GM18505 (cell line): ENCODE measurements around the gene PLPPR5.
A peak's percentile ranks its signal among the peaks of the same experiment; 100 is the strongest.

Source experiments
- ATAC-seq: cut with Tn5 transposase; IDR thresholded peaks from one replicate; pipeline ENCODE4 v1.9.1; 2021; ENCODE audit not compliant: unreplicated experiment
- POLR2A ChIP-seq: IDR thresholded peaks from 4 replicates; pipeline ENCODE4 v1.6.1; 2011; ENCODE audit warnings: borderline replicate concordance; ENCODE audit not compliant: insufficient read depth, insufficient read length; ENCODE audit errors: extremely low read depth

The PLPPR5 gene

GRCh38 chr1:98991127-98992012 lies 13.3 kb downstream of the PLPPR5 start:
- no peak for TF ChIP-seq POLR2A
- ATAC-seq = peak; percentile 54

DNA sequence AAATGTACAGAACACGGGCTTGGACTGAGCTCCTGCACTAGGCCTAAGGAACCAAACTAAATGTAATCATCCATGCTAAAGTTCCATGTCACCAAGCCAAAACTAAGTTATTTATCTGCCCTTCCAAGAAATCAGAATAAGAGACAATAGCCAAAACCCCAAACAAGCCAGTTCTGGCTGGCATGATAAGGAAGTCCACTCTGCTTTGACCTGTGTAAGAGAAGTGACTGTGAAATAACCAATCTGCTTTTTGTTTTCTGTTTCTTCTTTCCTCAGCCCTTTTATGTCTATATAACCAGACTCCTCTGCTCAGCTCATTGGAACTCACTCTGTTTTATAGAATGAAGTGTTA lies 15.1 kb downstream of the PLPPR5 start:
- no peak for TF ChIP-seq POLR2A
- ATAC-seq = no peak

GRCh38 chr1:98988904-98989555 lies 15.6 kb downstream of the PLPPR5 start:
- no peak for TF ChIP-seq POLR2A
- peak; percentile 67 for ATAC-seq

- no peak for TF ChIP-seq POLR2A
- no peak for ATAC-seq
Observed at GRCh38 chr1:98985687-98986086, 19.0 kb downstream of the PLPPR5 start.

GRCh38 chr1:98981917-98982513 lies 22.6 kb downstream of the PLPPR5 start:
- no peak for TF ChIP-seq POLR2A
- ATAC-seq = no peak

DNA sequence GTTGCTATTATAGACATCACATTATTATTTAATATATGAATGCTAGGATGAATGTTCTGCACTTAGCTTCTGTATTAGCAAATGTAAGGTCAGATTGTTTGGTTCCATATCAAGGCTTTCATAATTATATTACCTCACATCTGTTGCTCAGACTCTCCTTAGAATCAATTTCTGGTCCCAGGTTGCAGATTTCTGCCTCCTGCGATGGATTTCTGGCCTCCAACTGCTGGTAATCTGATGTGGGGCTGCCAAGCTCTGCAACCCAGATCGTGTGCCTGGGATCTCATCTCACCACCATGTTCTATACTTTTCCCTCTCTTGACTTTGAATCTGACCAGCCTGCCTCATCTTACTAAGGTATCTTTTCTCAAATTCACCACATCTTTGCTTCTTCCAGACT lies 25.2 kb downstream of the PLPPR5 start:
- no peak for ATAC-seq
- TF ChIP-seq POLR2A = no peak

DNA sequence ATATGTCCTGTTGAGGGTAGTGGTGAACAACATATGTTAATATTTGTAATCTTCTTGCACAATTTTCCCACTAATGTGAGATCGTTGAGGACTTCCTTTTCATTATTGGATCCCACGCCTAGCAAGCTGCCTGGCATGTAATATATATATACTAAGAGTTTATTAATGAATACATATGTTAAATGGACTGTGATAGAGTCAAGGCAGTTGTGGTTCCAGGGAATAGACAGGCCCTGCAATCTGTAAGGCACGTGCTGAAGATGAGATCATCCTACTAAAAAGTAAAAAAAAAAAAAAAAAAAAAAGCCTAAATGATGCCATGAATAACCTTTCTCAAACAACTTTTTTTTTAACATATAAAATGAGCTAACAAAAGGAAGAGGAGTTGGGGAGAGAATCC lies 28.9 kb downstream of the PLPPR5 start:
- TF ChIP-seq POLR2A = no peak
- no peak for ATAC-seq

DNA sequence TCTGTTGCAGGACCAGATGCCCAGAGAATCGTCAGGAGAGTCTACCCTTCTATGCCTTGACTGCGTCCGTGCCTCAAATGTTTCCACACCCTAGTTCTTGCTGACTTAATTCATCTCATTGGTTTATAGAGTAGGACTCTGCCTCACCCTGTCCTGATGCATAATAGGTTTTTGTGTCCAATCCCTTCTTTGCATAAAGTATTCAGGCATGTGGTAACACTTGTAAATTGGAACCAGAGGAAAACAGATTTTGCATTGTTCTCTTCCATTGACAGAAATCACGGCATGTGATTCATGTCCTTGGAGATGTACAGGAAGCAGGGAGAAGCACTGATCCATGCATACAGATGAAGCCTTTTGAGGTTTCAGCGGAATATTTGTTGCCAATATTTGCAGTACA lies 29.5 kb downstream of the PLPPR5 start:
- no peak for TF ChIP-seq POLR2A
- ATAC-seq = no peak

GRCh38 chr1:98969798-98970490 lies 34.7 kb downstream of the PLPPR5 start:
- TF ChIP-seq POLR2A = no peak
- ATAC-seq = no peak

DNA sequence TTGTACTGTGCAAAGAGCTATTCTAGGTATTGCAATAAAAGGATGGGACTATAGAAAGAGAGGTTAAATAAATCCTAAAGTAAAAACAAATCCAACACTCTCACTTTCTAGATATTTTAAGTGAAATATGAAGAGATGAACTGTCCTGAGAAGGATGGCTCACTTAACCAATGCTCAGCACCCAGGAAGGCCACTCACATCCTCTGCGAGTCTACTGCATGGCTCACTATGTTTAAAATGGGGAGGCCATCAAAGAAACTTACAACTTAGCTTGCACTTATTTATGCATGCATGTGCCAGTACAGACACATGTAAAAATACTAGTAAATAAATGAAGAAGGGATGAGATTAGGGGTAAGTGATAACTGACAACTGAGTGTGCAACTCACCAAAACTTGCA lies 37.5 kb downstream of the PLPPR5 start:
- TF ChIP-seq POLR2A = no peak
- ATAC-seq = no peak

DNA sequence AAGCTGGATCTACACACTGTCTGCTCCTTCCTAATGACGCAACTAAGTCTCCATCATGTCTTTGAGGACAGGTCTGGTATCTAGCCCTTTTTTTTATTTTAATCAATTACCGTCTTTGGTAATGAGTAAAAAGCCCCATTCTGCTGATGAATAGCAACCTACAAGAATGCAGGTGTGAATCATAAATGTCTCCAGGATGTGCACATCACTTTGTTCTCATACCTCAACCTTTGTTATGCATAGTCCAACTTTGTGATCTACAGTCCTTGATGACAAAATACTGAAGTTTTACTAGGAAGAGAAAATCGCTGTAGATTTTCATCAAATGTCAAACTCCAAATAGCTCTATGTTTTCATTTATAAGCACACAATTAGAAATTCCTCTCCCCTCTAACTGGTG lies 39.3 kb downstream of the PLPPR5 start:
- no peak for TF ChIP-seq POLR2A
- no peak for ATAC-seq

DNA sequence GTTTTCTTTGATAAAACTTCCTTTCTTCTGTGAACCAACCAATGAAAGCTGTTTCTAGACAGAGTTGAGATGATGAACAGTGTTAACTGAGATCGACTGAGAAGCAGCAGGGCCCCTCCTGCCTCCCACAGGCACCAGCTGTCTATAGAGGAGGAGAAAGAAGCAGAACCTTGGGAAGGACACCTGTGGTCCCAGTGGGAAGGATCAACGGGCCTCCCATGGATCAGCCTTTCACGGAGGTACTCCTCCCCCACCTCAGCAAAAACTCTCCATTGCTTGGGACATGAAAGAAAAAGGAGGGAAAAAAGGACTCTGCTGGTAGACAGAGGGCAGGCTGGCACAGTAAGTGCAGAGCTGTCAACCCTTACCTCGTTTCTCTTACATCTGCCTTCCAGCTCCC lies 40.5 kb downstream of the PLPPR5 start:
- no peak for TF ChIP-seq POLR2A
- ATAC-seq = no peak

GRCh38 chr1:98963064-98963758 lies 41.5 kb downstream of the PLPPR5 start:
- TF ChIP-seq POLR2A = no peak

More at GRCh38 chr1:98963064-98963758, 41.5 kb downstream of the PLPPR5 start:
- no peak for ATAC-seq
